Right lobe of liver (tissue), 6 donors: ENCODE measurements around the gene UBAC2. TPM values are rescaled to one million over a fixed set of nuclear protein-coding genes. Genes with fewer than 3 reads are reported as not detected.

Experiments
- ATAC-seq, 4 donors: fragments of 200-7000 bp; cut with Tn5 transposase; one replicate each; pipeline ENCODE4 v1.9.1; 2020; ENCODE audit warnings: mild to moderate bottlenecking in 4 of 4, moderate library complexity in 4 of 4
- DNase-seq, 3 donors: peaks; one replicate each; pipeline ENCODE4 v3.0.0-alpha.2; 2020
- H3K27ac ChIP-seq, 3 donors: fragments of 200-600 bp; one replicate each; pipeline ENCODE4 v1.8.0; 2022
- H3K27me3 ChIP-seq, 2 donors: fragments of 200-600 bp; one replicate each; pipeline ENCODE4 v1.8.0; 2022
- H3K36me3 ChIP-seq, 4 donors: fragments of 200-600 bp; sonication (generic) in 1 of 4; one replicate each; pipeline versions ENCODE4 v1.5.1 to v1.8.0; 2017 to 2022; ENCODE audit warnings: control low read depth in 1 of 4
- H3K4me1 ChIP-seq, 4 donors: fragments of 200-600 bp; sonication (generic) in 1 of 4; one replicate each; pipeline versions ENCODE4 v1.5.1 to v1.8.0; 2017 to 2022; ENCODE audit warnings: control low read depth in 1 of 4
- H3K4me3 ChIP-seq, 3 donors: fragments of 200-600 bp; one replicate each; pipeline ENCODE4 v1.8.0; 2022
- H3K9me3 ChIP-seq, 4 donors: fragments of 200-600 bp; sonication (generic) in 1 of 4; one replicate each; pipeline versions ENCODE4 v1.5.1 to v1.8.0; 2017 to 2022; ENCODE audit warnings: control low read depth in 1 of 4
- CTCF ChIP-seq, 4 donors: fragments of 200-600 bp in 3 of 4; fragments of 450-650 bp in 1 of 4; IDR thresholded peaks; one replicate each; pipeline versions ENCODE4 v1.5.1 to v1.8.0; 2016 to 2022; ENCODE audit warnings: antibody characterized with exemption in 4 of 4, mild to moderate bottlenecking in 2 of 4
- POLR2A ChIP-seq: fragments of 450-650 bp; IDR thresholded peaks from one replicate; pipeline ENCODE4 v1.6.1; 2017; ENCODE audit warnings: antibody characterized with exemption, mild to moderate bottlenecking
- WGBS: methylation state at CpG from one replicate; pipeline ENCODE4 v1.1.6; 2018; ENCODE audit warnings: low coverage, low lambda C conversion rate; ENCODE audit not compliant: insufficient coverage; ENCODE audit errors: missing lambda C conversion rate; 5-methylcytosine and 5-hydroxymethylcytosine counted together
- intact Hi-C, 2 donors: fragments of 100-400 bp; cut with DNase I; formaldehyde crosslinking; loops; one replicate each; pipeline versions ENCODE4 v1.11.2 to v1.14.1; 2022
- total RNA-seq, 6 experiments: library from RNA; depleted of rRNA in 2 of 6; stranded (reverse); fragments of >200 nt in 2 of 6; fragmentation: NEBNext Ultra II Directional in 3 of 6; extraction: Animal tissue kit (Norgen Biotek cat#: 25700) in 3 of 6; gene quantifications; one replicate each; pipeline versions ENCODE4 v1.1.0 to v1.2.4, GENCODE V29; 2016 to 2023
- donor health status: DM: no; HTN: yes; CAD: no.
- donor health status: DM: no; HTN: no; CAD: no.
- donor health status: DM: no; HTN: no; CAD: no.
- donor health status: DM: no; HTN: yes; CAD: no.
- donor health status: DM: no; HTN: yes; CAD: no.

The UBAC2 gene
- total RNA-seq, 6 experiments from 2014 or later = 30.2 to 45.0 (median 37.0) TPM

- ATAC-seq (no peak), DNase-seq (no peak)
- intact Hi-C loops = no loop called here
- no peak overlapping the region for H3K27ac ChIP-seq
- TF ChIP-seq POLR2A = no peak
- TF ChIP-seq CTCF (IDR thresholded peaks at IDR 0.05) = no peak
- H3K4me3 ChIP-seq = no peak overlapping the region
- WGBS = 71% methylated on average over 2 of the region's 2 CpGs
- peaks cover 0 to 4% (median 0%) of the 10 kb centered on the region in 4 donors for H3K36me3 ChIP-seq
- no peaks in the 10 kb centered on the region for H3K27me3 ChIP-seq
- no peaks in the 10 kb centered on the region for H3K9me3 ChIP-seq
- peaks cover 0 to 7% (median 0%) of the 10 kb centered on the region in 4 donors for H3K4me1 ChIP-seq
Measured at GRCh38 chr13:99256283-99256682, 55.6 kb downstream of the UBAC2 start.

- TF ChIP-seq POLR2A (no peak), CTCF (IDR thresholded peaks at IDR 0.05) (no peak)
- intact Hi-C loops = no loop called here
- no peak overlapping the region for H3K27ac ChIP-seq
Measured at GRCh38 chr13:99256709-99257108, 56.1 kb downstream of the UBAC2 start.

GRCh38 chr13:99257291-99257690 lies 56.6 kb downstream of the UBAC2 start:
- no peak overlapping the region for H3K4me3 ChIP-seq
- WGBS = 43% methylated on average over 2 of the region's 2 CpGs
- no peak for ATAC-seq

More at GRCh38 chr13:99256709-99257108, 56.1 kb downstream of the UBAC2 start:
- H3K4me1 ChIP-seq = peaks cover 0 to 10% (median 0%) of the 10 kb centered on the region in 4 donors
- DNase-seq = no peak
- no peak for ATAC-seq
- H3K4me3 ChIP-seq = no peak overlapping the region
- 53% methylated on average over 3 of the region's 3 CpGs for WGBS
- H3K36me3 ChIP-seq = peaks cover 0 to 4% (median 0%) of the 10 kb centered on the region in 4 donors
- H3K27me3 ChIP-seq = no peaks in the 10 kb centered on the region
- no peaks in the 10 kb centered on the region for H3K9me3 ChIP-seq

GRCh38 chr13:99258210-99258860 lies 57.7 kb downstream of the UBAC2 start, which contains the start of gene GPR18:
Gene GPR18 (minus strand): TSS chr13:99258379. CDS start chr13:99255872, 2,507 bp downstream.
- peak within 1 kb of the TSS in 1 of 3 donors; percentile 2 for H3K27ac ChIP-seq
- DNase-seq = no peak
- H3K4me1 ChIP-seq = peaks cover 0 to 10% (median 0%) of the 10 kb centered on the region in 4 donors
- no peak within 1 kb of the TSS for H3K4me3 ChIP-seq
- no peaks in the 10 kb centered on the region for H3K27me3 ChIP-seq
- 56% methylated on average over 4 of the region's 4 CpGs for WGBS
- TF ChIP-seq POLR2A = peak; percentile 14
- TF ChIP-seq CTCF (IDR thresholded peaks at IDR 0.05) = no peak
- intact Hi-C loops = no loop called here
- peaks cover 0 to 4% (median 0%) of the 10 kb centered on the region in 4 donors for H3K36me3 ChIP-seq
- no peaks in the 10 kb centered on the region for H3K9me3 ChIP-seq
- peak in 2 of 4 donors; percentile 35 to 50 for ATAC-seq

More at GRCh38 chr13:99257291-99257690, 56.6 kb downstream of the UBAC2 start:
- Histone ChIP-seq H3K36me3 (peaks cover 0 to 4% (median 0%) of the 10 kb centered on the region in 4 donors), H3K27me3 (no peaks in the 10 kb centered on the region), H3K9me3 (no peaks in the 10 kb centered on the region), H3K4me1 (peaks cover 0 to 10% (median 0%) of the 10 kb centered on the region in 4 donors), H3K27ac (no peak overlapping the region)
- intact Hi-C loops = no loop called here
- no peak for DNase-seq
- no peak for TF ChIP-seq CTCF (IDR thresholded peaks at IDR 0.05)
- no peak for TF ChIP-seq POLR2A
